ENCODE measurements around the gene USP13.
"Not testable (repeated sequence)": the region's sequence is repeated elsewhere in the genome, so short reads cannot be mapped to it uniquely, and the experiment has no call there.

- TF ChIP-seq CTCF (IDR thresholded peaks at IDR 0.05; ENCODE audit: low read depth, low read length); EZH2phosphoT487 (IDR thresholded peaks at IDR 0.05; ENCODE audit: low read depth): not testable (repeated sequence)
Observed at GRCh38 chr3:179782841-179783240, 130.0 kb downstream of the USP13 start.

All from OCI-LY3 (cell line).